Measurements from ENCODE around the gene GPC1.

GPC1 gene

GRCh38 chr2:240431271-240431660, 4.2 kb upstream of the GPC1 start:
- no peak for DNase-seq (ENCODE audit: low read depth in 2 of 2)

- DNase-seq (ENCODE audit: low read depth in 2 of 2), result no peak
These were observed 3.6 kb upstream of the GPC1 start for GRCh38 chr2:240431661-240432424.

DNA sequence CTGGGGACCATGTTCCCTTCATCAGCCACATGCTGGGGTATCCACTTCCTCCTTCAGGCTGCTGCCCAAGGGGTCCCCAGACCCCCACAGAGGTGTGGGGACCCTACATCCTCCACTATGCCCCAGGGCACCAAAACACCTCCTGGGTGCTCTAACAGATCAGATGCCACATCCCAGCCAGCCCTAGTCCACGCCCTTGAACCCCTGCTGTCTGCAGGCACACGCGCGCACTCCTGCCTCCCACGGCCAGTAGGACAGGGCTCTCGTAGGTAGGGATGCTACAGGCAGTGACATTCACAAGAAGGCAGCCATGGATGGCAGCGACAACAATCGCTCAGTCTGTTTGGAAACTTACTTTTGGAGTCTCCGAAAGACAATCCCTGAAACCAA, 3.0 kb upstream of the GPC1 start:
- DNase-seq (ENCODE audit: low read depth in 2 of 2), result no peak

DNA sequence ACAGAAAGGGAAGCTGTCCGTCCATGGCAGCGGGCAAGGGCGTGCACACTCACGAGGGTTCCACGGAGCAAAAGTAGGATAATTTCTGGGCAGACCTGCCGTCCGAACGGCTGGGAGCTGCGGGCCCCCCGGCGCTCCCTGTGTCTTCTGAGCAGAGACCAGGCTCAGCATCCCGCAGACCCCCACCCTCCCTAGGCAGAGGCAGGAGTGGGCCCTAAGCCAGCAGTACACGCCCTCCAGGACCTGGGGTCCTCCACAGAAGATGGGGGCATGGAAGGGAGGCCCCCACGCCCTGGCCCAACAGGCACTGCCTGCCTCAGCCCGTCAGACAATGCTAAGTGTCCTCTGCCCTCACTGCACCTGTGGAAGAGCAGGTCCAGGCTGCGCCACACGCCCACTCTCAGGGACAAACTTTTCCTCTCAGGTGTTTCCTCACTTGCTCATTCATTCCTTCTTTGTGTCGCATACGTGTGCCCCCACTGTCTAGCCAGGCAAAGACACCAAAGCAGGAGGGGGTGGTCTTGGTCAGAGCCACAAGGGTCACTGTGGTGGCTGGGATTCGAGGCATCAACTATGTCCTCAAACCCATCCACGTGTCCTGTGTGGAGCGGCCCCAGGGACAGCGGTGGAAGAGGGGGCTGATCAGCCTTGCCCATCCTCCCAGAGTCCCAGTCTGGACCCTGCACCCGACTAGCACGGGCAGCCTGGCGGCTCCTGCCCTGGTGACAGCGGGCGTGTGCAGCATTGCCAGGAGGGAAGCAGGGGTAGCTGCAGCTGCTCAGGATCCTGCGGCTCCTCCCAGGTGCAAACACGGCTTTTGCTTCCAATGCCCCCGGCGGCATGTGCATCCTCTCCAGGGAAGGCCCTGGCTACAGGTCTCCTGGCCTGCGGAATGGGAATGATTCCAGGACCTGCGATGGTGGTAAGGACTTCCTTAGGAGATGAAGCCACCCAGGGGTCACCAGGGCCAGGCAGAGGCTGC, 2.4 kb upstream of the GPC1 start:
- no peak for DNase-seq (ENCODE audit: low read depth in 2 of 2)

- no peak for DNase-seq (ENCODE audit: low read depth in 2 of 2)
These were observed 1.3 kb upstream of the GPC1 start for GRCh38 chr2:240433973-240434727.

GRCh38 chr2:240434728-240435456, 571 bp upstream of the GPC1 start:
- peak; percentile 79 to 82 for DNase-seq (ENCODE audit: low read depth in 2 of 2)

DNA sequence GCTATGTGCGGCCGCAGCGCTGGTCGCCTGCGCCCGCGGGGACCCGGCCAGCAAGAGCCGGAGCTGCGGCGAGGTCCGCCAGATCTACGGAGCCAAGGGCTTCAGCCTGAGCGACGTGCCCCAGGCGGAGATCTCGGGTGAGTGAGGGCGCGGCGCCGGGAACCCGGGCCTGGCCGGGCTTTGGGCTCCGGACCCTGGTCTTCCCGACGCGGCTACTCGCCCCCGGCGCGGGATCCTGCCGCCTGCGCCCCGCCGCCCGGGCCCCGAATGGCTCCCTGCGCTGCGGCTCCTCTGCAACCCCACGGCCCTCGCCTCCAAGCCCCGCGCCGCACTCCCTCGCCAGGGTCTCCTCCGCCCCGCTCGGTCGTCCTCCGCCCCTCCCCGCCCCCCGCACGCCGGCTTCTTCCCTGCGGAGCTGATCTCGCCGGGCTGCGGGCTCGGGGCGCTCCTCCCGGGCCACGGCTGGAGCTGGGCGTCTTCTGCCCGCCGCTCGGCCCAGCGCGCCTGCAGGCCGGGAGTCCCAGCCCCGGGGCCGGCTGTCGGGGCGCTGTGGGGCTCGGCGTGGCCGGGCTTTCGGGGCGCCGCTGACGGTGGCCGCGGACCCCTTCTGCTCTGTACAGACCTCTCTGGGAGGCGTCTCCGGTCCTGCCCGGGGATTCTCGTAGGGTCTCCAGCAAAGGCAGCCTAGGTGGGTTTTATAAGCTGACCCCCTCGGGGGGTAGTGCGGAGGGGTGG, 652 bp downstream of the GPC1 start:
- no peak for DNase-seq (ENCODE audit: low read depth in 2 of 2)

DNA sequence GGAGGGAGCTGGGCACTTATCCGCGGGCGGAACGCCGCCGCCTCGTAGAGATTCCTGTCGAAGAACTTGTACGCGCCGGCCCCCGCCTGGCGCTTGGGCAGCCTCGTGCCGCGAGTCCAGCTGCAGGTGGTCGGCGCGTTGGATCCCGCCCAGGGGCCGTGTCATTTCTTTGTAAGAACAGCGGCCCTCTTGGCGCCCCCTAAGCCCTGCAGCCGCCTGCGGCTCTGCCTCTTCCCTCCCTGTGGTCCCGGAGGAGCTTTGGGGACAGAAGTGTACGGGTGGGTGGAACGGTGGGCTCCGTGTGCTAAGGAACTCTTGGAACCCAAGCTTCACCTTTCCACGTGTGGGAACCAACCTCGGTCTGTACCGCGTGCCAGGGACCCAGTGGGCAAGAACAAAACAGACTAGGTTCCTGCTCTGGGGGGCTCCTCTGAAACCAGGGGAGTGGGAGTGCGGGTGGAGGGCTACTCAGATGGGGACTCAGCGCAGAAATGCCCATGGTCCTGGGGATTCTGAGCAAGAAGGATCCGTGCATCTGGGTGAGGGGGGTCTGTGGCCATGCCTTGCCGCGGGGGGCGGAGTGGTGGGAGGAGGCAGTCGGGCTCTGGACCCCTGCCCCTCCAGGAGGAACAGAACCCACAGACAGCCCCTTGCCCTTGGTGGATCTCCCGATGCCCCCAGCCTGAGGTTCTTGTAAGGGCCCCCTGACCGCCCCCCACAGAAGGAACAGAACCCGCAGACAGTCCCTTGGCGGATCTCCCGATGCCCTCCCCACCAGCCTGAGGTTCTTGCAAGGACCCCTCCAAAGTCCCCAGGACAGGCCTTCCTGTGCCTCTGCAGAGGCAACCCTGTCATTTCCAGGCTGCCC, 1.5 kb downstream of the GPC1 start:
- no peak for DNase-seq (ENCODE audit: low read depth in 2 of 2)

DNA sequence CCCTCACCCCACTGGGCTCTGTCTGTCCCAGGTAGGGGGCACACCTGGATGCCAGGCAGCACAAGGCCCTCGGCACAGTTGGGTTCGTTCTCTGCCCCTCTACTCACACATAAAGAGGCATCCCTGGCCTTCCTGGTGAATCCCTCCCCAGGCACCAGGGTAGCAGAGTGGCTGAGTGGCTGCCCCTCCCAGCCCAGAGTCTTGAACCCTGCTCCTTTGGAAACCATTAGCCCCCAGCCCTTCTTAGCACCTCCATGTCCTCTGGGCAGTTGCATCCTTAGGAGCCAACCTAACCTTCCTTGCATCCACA, 2.0 kb downstream of the GPC1 start:
- no peak for DNase-seq (ENCODE audit: low read depth in 2 of 2)

GRCh38 chr2:240437861-240438809, 2.7 kb downstream of the GPC1 start:
- peak; percentile 49 to 54 for DNase-seq (ENCODE audit: low read depth in 2 of 2)

DNA sequence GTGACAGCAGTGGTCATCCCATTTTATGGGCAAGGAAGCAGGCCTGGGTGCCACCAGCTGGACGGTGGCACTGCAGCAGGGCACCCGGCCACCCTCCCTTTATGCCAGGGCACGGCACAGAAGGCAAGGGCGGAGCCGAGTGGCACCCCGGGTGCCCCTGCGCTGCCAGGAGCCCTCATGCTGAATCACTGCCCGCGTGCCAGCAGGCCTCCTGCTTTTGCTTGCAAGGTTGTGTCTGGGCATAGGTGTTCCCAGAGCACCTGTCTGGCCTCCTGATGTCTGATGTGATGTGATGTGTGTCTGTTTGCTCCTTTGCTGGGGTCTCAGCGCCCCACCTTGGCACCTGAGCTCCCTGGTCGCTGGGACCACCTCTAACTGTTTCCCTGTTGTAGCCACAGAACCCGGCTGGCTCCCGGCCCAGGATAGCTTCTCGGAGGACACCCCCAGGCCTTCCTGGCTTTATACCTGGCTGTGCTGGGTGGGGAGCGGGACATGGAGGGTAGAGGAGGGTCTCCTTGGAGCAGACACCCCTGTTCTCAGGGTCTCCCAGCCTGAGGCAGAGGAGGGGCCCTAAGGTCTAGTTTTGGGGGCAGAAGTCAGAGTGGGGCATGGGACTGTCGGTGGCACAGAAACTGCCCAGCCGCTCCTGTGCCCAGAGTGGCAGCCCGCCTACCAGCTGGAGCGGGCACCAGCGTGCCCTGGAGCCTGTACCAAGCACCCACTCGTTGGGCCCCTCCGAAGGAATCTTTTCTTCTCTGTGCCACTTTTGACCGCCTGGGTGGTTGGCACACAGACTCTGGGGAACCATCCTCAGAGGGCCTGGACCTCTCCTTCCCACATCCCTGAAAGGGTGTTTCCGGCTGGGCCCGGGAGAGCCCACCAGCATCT, 3.6 kb downstream of the GPC1 start:
- no peak for DNase-seq (ENCODE audit: low read depth in 2 of 2)

GRCh38 chr2:240439698-240440151, 4.3 kb downstream of the GPC1 start:
- DNase-seq (ENCODE audit: low read depth in 2 of 2), result no peak

DNA sequence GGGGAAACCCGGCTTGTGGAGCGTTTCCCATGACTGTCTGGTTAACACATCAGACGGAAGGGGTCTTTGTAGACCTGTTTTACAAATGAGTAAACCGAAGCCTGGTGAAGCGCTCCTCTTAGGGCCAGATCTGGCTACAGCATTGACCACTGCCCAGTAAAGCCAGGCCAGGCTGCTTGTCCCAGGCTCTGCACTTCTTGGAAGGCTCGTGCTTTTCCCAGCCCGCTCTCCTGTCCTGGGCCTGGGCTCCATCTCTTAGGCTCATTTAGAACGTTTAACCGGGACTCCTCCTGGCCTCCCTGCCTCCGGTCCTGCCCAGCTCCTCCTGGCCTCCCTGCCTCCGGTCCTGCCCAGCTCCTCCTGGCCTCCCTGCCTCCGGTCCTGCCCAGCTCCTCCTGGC, 4.8 kb downstream of the GPC1 start:
- DNase-seq (ENCODE audit: low read depth in 2 of 2), result no peak

DNA sequence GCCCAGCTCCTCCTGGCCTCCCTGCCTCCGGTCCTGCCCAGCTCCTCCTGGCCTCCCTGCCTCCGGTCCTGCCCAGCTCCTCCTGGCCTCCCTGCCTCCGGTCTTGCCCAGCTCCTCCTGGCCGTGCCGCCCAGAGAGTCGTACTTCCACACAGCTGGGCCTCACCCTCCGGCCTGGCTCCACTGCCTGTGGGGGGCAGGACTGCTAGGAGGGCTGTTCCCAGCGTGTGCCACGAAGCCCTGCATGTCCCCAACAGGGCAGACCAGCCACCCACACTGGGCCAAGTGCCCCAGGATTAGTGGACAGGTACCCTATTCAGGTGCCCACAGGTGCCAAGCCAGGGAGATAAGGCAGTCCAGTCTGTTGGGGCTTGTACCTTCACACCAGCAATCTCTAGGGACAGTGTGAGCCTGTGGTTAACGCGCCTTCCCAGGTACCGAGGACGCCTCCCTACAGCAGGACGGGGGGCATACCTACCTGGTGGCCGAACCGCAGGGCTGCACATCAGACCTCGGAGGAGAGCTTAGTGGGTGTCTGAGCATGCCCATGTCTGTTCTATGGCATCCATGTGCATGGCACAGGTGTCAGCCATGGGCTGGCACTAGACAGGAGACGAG, 5.3 kb downstream of the GPC1 start:
- no peak for DNase-seq (ENCODE audit: low read depth in 2 of 2)

- no peak for DNase-seq (ENCODE audit: low read depth in 2 of 2)
These were observed 6.0 kb downstream of the GPC1 start for GRCh38 chr2:240441326-240441992.

- no peak for DNase-seq (ENCODE audit: low read depth in 2 of 2)
These were observed 6.5 kb downstream of the GPC1 start for GRCh38 chr2:240441993-240442411.
